Liver (tissue), 9 donors: ENCODE results near the gene SERTAD2. TPM values are rescaled to one million over a fixed set of nuclear protein-coding genes. Genes with fewer than 3 reads are reported as not detected.

Experiments
- DNase-seq: peaks from one replicate; pipeline ENCODE4 v3.0.0-alpha.2; 2017; ENCODE audit warnings: low spot score
- H3K27ac ChIP-seq, 2 donors: one replicate each; pipeline ENCODE4 v1.7.0; 2013; ENCODE audit warnings: inconsistent platforms in 2 of 2, low read length in 2 of 2, control low read depth in 1 of 2, low read depth in 1 of 2, mild to moderate bottlenecking in 1 of 2
- H3K27me3 ChIP-seq, 4 donors: one replicate each; pipeline versions ENCODE4 v1.6.1 to v1.7.0; 2013; ENCODE audit warnings: low read length in 3 of 4, inconsistent platforms in 1 of 4, mild to moderate bottlenecking in 1 of 4, moderate library complexity in 1 of 4; ENCODE audit not compliant: control insufficient read depth in 4 of 4, insufficient read depth in 4 of 4
- H3K36me3 ChIP-seq, 4 donors: one replicate each; pipeline versions ENCODE4 v1.6.1 to v1.7.0; 2013; ENCODE audit warnings: low read length in 3 of 4, mild to moderate bottlenecking in 3 of 4, low read depth in 1 of 4, moderate library complexity in 1 of 4; ENCODE audit not compliant: control insufficient read depth in 4 of 4, insufficient read depth in 3 of 4
- H3K4me1 ChIP-seq, 4 donors: one replicate each; pipeline versions ENCODE4 v1.6.1 to v1.7.0; 2013; ENCODE audit warnings: low read length in 3 of 4, mild to moderate bottlenecking in 3 of 4, moderate library complexity in 1 of 4; ENCODE audit not compliant: control insufficient read depth in 4 of 4, insufficient read depth in 4 of 4
- H3K4me3 ChIP-seq, 3 donors: one replicate each; pipeline versions ENCODE4 v1.6.1 to v1.7.0; 2013; ENCODE audit warnings: low read length in 3 of 3, control low read depth in 1 of 3, low read depth in 1 of 3, mild to moderate bottlenecking in 1 of 3
- H3K9ac ChIP-seq, 2 donors: one replicate each; pipeline ENCODE4 v1.7.0; 2013; ENCODE audit warnings: low read length in 2 of 2, mild to moderate bottlenecking in 2 of 2, moderate library complexity in 2 of 2, control low read depth in 1 of 2, low read depth in 1 of 2
- H3K9me3 ChIP-seq, 4 donors: one replicate each; pipeline versions ENCODE4 v1.6.1 to v1.7.0; 2013; ENCODE audit warnings: low read length in 3 of 4; ENCODE audit not compliant: control insufficient read depth in 4 of 4
- EGR1 ChIP-seq, 2 donors: IDR thresholded peaks; 2 replicates each; pipeline ENCODE4 v1.6.1; 2016 to 2018; ENCODE audit warnings: antibody characterized with exemption in 2 of 2, low read depth in 2 of 2
- FOXA1 ChIP-seq: IDR thresholded peaks from 2 replicates; pipeline ENCODE4 v1.6.1; 2016; ENCODE audit warnings: antibody characterized with exemption
- FOXA2 ChIP-seq: IDR thresholded peaks from 2 replicates; pipeline ENCODE4 v1.6.1; 2016; ENCODE audit warnings: antibody characterized with exemption
- GABPA ChIP-seq, 2 donors: IDR thresholded peaks in 1 of 2; conservative IDR thresholded peaks in 1 of 2; 2 replicates each; pipeline ENCODE4 v1.6.1; 2016; ENCODE audit warnings: antibody characterized with exemption in 2 of 2, mild to moderate bottlenecking in 1 of 2, moderate library complexity in 1 of 2
- HNF4A ChIP-seq, 2 donors: conservative IDR thresholded peaks; 2 replicates each; pipeline ENCODE4 v1.6.1; 2016; ENCODE audit warnings: antibody characterized with exemption in 2 of 2, mild to moderate bottlenecking in 2 of 2
- HNF4G ChIP-seq: IDR thresholded peaks from 2 replicates; pipeline ENCODE4 v1.6.1; 2016; ENCODE audit warnings: antibody characterized with exemption
- JUND ChIP-seq, 2 donors: IDR thresholded peaks; 2 replicates each; pipeline ENCODE4 v1.6.1; 2016; ENCODE audit warnings: antibody characterized with exemption in 2 of 2
- NR2F2 ChIP-seq: IDR thresholded peaks from 2 replicates; pipeline ENCODE4 v1.6.1; 2016; ENCODE audit warnings: antibody characterized with exemption
- RAD21 ChIP-seq, 2 donors: IDR thresholded peaks; 2 replicates each; pipeline ENCODE4 v1.6.1; 2016; ENCODE audit warnings: antibody characterized with exemption in 2 of 2, mild to moderate bottlenecking in 2 of 2
- SP1 ChIP-seq: IDR thresholded peaks from 2 replicates; pipeline ENCODE4 v1.6.1; 2018; ENCODE audit warnings: antibody characterized with exemption, mild to moderate bottlenecking
- TAF1 ChIP-seq: conservative IDR thresholded peaks from 2 replicates; pipeline ENCODE4 v1.6.1; 2016; ENCODE audit warnings: antibody characterized with exemption, mild to moderate bottlenecking
- YY1 ChIP-seq: IDR thresholded peaks from 2 replicates; pipeline ENCODE4 v1.6.1; 2016; ENCODE audit warnings: antibody characterized with exemption, mild to moderate bottlenecking
- WGBS: extraction: QIAGEN DNeasy Blood & Tissue Kit; methylation state at CpG from one replicate; pipeline ENCODE4 v1.1.7; 2013; 5-methylcytosine and 5-hydroxymethylcytosine counted together
- polyA plus RNA-seq, 2 donors: library from polyadenylated mRNA; stranded (reverse) in 1 of 2; unstranded in 1 of 2; fragments of 200-250 nt in 1 of 2; fragments of >200 nt in 1 of 2; fragmentation: Nextera tagmentation in 1 of 2; extraction: Ambion mirVana in 1 of 2; gene quantifications; one replicate each; pipeline versions ENCODE4 v1.2.1 to v1.2.3, GENCODE V29; 2013 to 2015
- total RNA-seq, 2 donors: library from RNA; depleted of rRNA; stranded (reverse); fragments of >200 nt; gene quantifications; one replicate each; pipeline ENCODE4 v1.2.3, GENCODE V29; 2014
- TF ChIP-seq, protein P1 (sequence below): fragments of 150-350 bp; IDR thresholded peaks from 2 replicates; pipeline ENCODE4 v1.5.1; 2017; ENCODE audit warnings: improper control_type of control experiment, low read depth, low read length; ENCODE audit not compliant: missing input control
- TF ChIP-seq, protein P2 (sequence below): IDR thresholded peaks from 2 replicates; pipeline ENCODE4 v1.6.1; 2016; ENCODE audit warnings: antibody characterized with exemption
- TF ChIP-seq, protein P3 (sequence below): IDR thresholded peaks from 2 replicates; pipeline ENCODE4 v1.6.1; 2016; ENCODE audit warnings: antibody characterized with exemption
- TF ChIP-seq, protein P4 (sequence below): IDR thresholded peaks from 2 replicates; pipeline ENCODE4 v1.6.1; 2016; ENCODE audit warnings: antibody characterized with exemption, mild to moderate bottlenecking
- donor health status: healthy.
- donor health status: healthy.
- donor health status: healthy.
- donor health status: healthy.
- donor health status: healthy.

SERTAD2 gene
- total and polyA plus RNA-seq, 4 donors, result 5.1 to 13.3 (median 6.4) TPM

DNA sequence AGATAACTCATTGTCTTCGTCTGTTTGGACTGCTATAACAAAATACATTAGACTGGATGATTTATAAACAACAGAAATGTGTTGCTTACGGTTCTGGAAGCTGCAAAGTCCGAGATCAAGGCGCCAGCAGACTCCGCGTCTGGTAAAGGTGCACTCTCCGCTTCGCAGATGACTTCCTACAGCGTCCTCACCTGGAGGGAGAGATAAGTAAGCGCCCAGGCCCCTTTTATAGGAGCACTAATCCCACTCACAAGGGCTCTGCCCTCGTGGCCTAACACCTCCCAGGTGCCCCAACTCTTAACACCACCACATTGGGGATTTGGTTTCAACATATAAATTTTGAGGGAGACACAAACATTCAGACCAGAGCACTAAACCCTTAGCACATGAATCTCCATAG lies 51.3 kb downstream of the SERTAD2 start:
- WGBS, result 95% methylated on average over 11 of the region's 11 CpGs
- no peaks in the 10 kb centered on the region for H3K36me3 ChIP-seq
- TF ChIP-seq, protein P1, sequence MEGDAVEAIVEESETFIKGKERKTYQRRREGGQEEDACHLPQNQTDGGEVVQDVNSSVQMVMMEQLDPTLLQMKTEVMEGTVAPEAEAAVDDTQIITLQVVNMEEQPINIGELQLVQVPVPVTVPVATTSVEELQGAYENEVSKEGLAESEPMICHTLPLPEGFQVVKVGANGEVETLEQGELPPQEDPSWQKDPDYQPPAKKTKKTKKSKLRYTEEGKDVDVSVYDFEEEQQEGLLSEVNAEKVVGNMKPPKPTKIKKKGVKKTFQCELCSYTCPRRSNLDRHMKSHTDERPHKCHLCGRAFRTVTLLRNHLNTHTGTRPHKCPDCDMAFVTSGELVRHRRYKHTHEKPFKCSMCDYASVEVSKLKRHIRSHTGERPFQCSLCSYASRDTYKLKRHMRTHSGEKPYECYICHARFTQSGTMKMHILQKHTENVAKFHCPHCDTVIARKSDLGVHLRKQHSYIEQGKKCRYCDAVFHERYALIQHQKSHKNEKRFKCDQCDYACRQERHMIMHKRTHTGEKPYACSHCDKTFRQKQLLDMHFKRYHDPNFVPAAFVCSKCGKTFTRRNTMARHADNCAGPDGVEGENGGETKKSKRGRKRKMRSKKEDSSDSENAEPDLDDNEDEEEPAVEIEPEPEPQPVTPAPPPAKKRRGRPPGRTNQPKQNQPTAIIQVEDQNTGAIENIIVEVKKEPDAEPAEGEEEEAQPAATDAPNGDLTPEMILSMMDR, result no peak
- TF ChIP-seq GABPA (IDR thresholded peaks at IDR 0.05 in 1 of 2, conservative IDR thresholded peaks at IDR 0.05 in 1 of 2) (no peak), HNF4G (no peak), JUND (IDR thresholded peaks at IDR 0.05) (no peak), SP1 (no peak), YY1 (no peak), RAD21 (IDR thresholded peaks at IDR 0.05) (no peak), HNF4A (conservative IDR thresholded peaks at IDR 0.05) (no peak), TAF1 (no peak), EGR1 (IDR thresholded peaks at IDR 0.05; ENCODE audit: low read depth in 2 of 2) (no peak), FOXA2 (no peak), FOXA1 (no peak), NR2F2 (no peak)
- TF ChIP-seq, protein P2, sequence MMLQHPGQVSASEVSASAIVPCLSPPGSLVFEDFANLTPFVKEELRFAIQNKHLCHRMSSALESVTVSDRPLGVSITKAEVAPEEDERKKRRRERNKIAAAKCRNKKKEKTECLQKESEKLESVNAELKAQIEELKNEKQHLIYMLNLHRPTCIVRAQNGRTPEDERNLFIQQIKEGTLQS, result no peak
- TF ChIP-seq, protein P3, sequence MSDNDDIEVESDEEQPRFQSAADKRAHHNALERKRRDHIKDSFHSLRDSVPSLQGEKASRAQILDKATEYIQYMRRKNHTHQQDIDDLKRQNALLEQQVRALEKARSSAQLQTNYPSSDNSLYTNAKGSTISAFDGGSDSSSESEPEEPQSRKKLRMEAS, result no peak
- TF ChIP-seq, protein P4, sequence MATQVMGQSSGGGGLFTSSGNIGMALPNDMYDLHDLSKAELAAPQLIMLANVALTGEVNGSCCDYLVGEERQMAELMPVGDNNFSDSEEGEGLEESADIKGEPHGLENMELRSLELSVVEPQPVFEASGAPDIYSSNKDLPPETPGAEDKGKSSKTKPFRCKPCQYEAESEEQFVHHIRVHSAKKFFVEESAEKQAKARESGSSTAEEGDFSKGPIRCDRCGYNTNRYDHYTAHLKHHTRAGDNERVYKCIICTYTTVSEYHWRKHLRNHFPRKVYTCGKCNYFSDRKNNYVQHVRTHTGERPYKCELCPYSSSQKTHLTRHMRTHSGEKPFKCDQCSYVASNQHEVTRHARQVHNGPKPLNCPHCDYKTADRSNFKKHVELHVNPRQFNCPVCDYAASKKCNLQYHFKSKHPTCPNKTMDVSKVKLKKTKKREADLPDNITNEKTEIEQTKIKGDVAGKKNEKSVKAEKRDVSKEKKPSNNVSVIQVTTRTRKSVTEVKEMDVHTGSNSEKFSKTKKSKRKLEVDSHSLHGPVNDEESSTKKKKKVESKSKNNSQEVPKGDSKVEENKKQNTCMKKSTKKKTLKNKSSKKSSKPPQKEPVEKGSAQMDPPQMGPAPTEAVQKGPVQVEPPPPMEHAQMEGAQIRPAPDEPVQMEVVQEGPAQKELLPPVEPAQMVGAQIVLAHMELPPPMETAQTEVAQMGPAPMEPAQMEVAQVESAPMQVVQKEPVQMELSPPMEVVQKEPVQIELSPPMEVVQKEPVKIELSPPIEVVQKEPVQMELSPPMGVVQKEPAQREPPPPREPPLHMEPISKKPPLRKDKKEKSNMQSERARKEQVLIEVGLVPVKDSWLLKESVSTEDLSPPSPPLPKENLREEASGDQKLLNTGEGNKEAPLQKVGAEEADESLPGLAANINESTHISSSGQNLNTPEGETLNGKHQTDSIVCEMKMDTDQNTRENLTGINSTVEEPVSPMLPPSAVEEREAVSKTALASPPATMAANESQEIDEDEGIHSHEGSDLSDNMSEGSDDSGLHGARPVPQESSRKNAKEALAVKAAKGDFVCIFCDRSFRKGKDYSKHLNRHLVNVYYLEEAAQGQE, result no peak
- peaks cover 6 to 25% (median 15%) of the 10 kb centered on the region in 4 donors for H3K4me1 ChIP-seq
- no peaks in the 10 kb centered on the region for H3K9me3 ChIP-seq
- no peak overlapping the region for H3K27ac ChIP-seq
- H3K4me3 ChIP-seq, result no peak overlapping the region
- H3K9ac ChIP-seq, result no peak overlapping the region
- H3K27me3 ChIP-seq, result no peaks in the 10 kb centered on the region
- DNase-seq, result no peak

DNA sequence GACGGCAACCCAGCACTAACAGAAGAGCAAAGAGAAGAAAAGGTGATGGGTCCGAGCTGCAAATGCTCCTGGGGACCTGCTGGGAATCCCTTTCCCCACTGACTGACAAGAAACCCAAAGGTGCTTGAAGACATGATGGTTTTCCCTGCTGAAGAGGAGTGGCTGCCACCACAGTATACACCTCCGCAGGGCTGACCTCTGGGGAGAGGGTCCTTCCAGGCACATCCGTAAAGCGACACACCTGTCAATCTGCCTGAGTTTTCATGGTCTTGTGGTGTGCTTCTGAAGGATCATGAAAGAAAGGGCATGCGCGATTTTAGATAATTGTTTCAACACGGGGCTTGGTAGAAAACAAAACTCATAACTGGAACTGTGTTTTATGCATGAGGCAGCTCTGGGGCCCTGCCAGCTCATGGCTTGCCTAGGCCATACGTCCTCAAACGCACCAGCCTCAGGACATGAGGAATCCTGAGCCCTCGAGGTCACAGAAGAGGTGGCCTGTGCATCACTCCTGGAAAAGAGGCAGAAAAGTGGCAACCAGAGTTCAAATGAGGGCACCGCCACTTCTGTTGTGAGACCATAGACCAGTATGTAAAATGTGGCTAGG lies 51.8 kb downstream of the SERTAD2 start:
- Histone ChIP-seq H3K36me3 (no peaks in the 10 kb centered on the region), H3K27ac (no peak overlapping the region), H3K4me3 (no peak overlapping the region), H3K4me1 (peaks cover 2 to 21% (median 12%) of the 10 kb centered on the region in 4 donors), H3K27me3 (no peaks in the 10 kb centered on the region), H3K9me3 (no peaks in the 10 kb centered on the region), H3K9ac (no peak overlapping the region)
- 90% methylated on average over 12 of the region's 12 CpGs for WGBS
- no peak for DNase-seq
- TF ChIP-seq NR2F2, result no peak
- TF ChIP-seq, protein P2, result no peak
- no peak for TF ChIP-seq RAD21 (IDR thresholded peaks at IDR 0.05)
- TF ChIP-seq HNF4G, result no peak
- TF ChIP-seq TAF1, result no peak
